ENCODE data around the gene MPL.

MPL gene

DNA sequence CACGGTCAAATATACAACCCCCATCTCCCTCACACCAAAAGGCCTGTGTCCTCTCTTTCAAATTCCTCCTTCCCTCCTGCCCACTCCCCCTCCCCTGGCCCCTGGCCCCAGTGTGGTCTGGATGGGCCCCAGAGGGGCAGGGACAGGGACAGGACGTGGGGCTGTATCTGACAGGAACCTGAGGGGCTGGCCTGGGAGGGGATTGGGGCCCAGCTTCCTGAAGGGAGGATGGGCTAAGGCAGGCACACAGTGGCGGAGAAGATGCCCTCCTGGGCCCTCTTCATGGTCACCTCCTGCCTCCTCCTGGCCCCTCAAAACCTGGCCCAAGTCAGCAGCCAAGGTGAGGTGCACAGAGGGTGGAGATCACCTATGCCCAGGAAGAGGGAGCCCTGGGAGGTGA is at the start of gene MPL:
Gene MPL, plus strand, starts transcription at position 231 of the 400 bp plus-strand sequence. Its CDS starts 31 bp downstream, at position 262.
- no peak for DNase-seq

- no peak for DNase-seq
These were observed 49.4 kb upstream of the MPL start for GRCh38 chr1:43288058-43288784.

DNA sequence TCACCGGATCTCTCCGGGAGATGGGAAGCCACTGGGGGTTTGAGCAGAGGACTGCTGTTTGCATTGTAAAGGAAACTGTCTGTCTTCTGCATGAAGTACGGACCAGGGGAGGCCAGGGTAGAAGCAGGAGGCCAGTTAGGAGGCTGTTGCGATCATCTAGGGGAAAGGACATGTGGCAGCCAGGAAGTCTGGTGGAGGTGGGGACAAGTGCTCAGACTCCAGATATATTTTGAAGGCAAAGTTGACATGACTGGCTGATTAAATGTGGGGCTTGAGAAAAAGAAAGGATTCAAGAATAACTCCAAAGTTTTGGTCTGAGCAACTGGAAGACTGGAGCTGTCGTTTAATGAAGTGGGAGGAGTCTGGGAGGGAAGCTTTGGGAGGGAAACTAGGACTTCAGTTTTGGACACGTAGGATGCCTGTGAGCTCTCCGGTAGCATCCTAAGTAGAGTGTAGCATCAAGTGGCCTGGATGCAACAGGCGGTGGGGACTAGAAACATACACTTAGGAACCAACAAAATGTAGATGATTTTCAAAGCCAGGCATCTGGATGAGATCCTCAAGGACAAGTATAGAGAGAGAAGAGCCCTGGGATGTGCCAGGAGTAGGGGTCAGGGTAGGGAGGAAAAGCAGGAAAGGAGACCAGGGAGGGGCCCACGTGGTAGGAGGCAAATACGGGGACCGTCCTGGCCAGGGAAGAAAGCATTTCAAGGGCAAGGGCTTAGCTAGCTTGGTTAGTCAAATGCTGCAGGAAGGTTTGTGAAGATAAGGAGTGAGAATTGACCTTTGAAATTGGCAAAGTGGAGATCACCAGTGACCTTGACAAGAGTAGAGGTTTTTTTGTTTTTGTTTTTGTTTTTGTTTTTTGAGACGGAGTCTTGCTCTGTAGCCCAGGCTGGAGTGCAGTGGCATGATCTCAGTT is 48.6 kb upstream of the MPL start:
- no peak for DNase-seq

DNA sequence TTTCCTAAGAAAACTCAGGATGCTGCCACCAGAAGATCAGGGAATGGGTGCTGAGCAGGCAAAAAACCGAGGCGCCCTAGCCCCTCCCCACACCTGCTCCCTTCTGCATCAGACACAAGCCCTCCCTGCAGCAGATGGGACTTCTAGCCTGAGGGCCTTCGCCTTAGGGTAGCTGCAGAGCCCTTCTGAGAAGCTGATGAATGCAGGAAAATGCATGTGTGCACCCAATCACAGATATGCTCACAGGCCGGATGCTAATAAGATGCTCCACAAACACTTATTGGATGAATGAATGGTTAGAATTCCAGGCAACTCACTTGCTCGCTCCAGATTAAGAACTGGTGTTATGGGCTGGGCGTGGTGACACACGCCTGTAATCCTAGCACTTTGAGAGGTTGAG is 45.4 kb upstream of the MPL start:
- DNase-seq, result no peak

DNA sequence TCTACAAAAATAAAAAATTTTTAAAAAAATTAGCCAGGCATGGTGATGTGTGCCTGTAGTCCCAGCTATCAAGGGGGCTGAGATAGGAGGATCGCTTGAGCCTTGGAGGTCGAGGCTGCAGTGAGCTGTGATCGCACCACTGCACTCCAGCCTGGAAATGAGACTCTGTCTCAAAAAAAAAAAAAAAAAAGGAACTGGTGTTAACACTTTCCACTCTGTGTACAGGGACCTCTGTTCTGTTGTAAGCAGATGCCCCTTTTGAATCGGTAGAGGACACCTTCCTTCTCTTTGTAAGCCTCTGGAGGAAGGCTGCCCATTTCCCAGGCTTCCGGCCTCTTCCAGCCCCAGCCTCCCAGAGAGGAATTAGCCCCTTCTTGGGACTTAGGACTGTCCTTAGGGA is 44.9 kb upstream of the MPL start:
- no peak for DNase-seq

- no peak for DNase-seq
These were observed 44.4 kb upstream of the MPL start for GRCh38 chr1:43293176-43293575.

DNA sequence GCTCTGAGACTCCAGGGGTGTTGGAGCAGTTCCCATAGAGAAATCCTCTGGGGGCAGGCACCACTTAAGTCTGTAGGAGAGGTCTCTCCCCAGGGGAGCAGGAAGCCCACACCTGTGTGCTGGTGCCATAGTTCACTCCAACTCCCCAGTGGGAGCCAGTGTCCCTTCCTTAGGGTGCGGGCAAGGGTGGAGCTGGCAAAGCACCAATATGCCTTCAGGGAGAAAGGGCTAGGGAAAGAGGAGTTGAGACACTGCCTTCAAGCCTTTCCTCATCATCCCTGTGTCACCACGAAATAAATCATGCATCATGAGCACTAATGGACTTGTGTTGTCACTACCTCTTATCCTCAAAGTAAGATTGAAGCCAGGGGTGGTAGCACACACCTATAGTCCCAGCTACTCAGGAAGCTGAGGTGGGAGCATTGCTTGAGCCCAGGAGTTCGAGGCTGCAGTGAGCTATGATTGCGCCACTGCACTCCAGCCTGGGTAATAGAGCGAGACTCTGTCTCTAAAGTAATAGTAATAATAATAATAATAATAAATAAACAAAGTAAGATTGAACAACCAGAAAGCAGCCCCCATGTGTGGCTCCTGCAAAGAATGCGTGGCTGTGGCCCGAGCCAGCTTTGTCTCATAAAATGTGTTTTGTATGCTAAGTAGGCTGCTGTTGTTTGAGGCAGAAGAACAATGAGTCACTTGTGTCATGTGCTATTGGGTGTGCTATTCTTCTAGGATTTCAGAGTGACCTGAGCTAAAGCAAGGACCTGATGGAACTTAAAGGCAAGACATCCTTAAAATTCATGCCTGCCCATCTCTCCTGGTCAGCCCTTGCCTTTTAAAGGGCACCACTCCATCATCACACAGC is 43.5 kb upstream of the MPL start:
- DNase-seq, result no peak

DNA sequence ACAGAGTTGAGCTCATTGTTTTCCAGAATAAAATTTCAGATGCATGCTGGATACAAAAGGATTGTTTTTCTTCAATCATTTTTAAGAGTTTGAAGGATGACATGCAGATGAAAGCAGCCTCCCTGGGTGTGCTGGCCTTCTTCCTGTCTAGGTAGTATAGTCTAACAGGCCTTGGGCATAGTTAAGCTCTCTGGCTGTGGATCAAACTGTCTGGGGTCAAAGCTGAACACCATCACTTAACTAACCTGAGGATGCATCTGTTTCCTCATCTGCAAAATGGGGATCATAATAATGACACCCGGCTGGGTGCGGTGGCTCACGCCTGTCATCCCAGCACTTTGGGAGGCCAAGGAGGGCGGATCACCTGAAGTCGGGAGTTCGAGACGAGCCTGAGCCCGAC is 42.9 kb upstream of the MPL start:
- no peak for DNase-seq

DNA sequence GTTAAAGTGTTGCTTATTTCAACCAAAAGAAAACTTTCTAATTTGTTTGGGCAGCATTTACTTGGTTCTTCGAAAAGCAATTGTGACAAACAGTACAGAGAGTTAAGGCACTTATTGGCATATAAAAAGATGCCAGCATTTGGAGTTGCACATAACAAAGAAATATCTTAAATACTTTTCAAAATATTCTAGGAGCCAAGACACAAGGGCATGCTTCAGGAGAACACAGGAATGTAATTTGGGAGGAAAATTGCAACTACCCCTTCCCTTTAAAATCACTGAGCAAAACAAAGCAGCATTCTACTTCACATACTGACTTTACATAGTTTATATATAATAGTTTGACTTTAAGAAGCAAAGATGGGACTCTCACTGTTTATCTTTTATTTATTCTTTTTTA is 41.4 kb upstream of the MPL start:
- no peak for DNase-seq

DNA sequence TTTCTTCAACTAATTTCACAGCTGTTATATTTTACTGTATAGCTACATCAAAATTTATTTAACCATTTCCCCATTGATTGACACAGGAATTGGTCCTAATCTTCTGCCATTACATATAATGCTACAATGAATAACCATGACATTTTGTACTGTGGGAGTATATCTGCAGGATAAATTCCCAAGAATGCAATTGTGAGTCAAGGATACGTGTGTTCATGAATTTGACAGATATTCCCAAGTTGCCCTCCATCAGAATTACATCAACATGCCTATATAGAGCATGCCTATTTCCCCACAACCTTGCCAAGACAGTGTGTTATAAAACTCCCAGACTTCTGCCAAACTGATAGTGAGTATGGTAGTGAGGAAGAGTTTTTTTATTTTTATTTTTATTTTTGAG is 39.6 kb upstream of the MPL start:
- no peak for DNase-seq

DNA sequence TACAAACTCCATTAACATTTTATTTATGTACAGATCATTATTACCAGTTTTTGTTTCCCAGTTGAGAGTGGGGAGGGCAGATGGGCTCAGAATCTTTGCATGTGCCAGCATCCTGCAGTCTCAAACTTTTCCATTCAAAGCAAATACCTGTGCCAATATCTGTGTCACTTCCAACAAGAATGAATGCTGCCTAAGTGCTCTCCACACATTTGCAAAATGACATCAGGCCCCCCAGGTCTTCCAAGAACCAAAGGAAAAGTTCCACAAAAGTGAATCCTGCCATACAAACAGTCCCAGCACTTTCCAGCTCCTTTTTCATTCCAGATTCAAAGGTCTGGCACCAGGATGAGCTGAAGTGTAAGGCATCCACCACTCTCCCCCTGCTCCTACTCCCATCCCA is 38.5 kb upstream of the MPL start:
- DNase-seq, result no peak

- DNase-seq, result no peak
These were observed 37.1 kb upstream of the MPL start, which contains the start of gene TIE1 for GRCh38 chr1:43300378-43301094. Gene TIE1, plus strand, starts transcription at chr1:43300982. Its CDS starts 90 bp downstream, at chr1:43301072.

DNA sequence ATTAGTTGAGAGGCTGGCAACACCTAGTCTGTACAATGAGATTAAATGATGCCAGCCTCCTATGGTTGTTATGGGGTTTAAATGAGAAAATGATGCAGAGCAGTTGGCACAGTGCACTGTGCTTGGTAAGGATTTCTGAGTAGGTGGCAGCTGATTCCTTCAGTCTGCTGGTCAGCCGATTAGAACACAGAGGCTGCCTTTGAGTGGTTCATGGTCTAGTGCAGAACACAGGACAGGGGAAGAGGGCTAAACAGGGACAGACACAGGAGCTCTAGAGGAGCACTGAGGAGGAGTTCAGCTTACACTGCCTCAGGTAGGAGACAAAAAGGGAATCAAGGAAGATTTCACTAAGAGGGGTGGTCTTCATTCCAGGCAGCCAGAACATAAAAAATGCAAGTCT is 35.4 kb upstream of the MPL start:
- no peak for DNase-seq

DNA sequence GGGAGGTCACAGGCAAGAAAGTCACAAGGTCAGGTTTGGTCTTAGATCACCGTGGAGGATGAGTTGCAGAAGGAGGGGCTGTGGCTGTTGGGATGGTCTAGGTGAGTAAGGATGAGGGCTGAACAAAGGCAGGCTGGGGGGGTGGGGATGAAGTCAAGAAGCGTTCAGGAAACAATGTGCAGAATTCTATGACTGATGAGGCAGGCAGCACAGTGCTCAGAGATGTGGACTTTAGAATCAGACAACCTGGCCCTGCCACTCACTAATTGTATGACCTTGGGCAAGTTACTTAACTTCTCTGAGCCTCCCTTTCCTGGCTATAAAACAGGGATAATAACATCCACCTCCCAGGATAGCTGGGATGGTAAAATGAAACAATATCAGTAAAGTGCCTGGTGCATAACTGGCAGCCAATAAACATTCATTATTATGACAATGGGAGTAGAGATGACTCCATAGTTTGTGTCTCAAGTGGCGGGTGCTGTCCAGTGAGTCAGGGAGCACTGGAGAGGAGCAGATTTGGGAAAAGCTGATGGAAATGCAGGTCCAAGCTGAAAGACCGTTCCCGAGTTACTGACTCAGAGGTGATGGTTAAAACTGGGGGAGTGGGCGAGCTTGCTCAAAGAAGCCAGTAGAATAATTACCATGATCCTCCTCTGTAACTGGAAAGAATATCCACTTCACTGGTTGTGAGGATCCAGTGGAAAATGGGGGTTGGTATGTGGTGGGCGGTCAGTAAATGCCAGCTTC is 34.7 kb upstream of the MPL start:
- DNase-seq, result no peak

- DNase-seq, result no peak
These were observed 33.9 kb upstream of the MPL start for GRCh38 chr1:43303471-43304313.

- DNase-seq, result no peak
These were observed 33.3 kb upstream of the MPL start for GRCh38 chr1:43304314-43304681.

GRCh38 chr1:43304771-43305300 is 32.8 kb upstream of the MPL start:
- no peak for DNase-seq

DNA sequence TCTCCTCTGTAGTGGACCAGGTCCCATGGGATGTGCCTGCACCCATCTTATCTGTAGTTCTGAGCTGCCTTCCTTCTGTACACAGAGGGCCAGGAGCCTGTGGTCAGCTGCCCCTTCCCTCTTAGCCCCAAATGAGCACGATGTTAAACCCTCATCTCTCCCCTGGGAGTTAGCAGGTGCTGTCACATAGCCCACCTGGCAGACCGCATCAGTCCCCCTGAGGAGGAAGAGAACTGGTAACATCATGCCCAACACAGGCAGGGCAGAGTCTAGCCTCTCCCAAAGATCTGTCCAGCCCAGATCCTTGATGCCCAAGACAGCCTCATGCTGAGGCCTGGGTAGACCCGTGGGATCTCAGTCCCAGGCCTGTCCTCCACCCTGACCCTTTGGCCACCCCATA is 32.2 kb upstream of the MPL start:
- DNase-seq, result no peak

- DNase-seq, result no peak
These were observed 31.5 kb upstream of the MPL start for GRCh38 chr1:43305926-43306687.
